Epithelial cell of prostate (primary cell): ENCODE results near the gene MSI2.

Experiments
- DNase-seq: peaks from one replicate; pipeline ENCODE4 v3.0.0-alpha.2; 2011; ENCODE audit warnings: low read depth, low spot score
- H3K27ac ChIP-seq: fragments of 450-650 bp; 2 replicates; pipeline ENCODE4 v1.5.1; 2017; ENCODE audit warnings: mild to moderate bottlenecking

Gene MSI2

GRCh38 chr17:57445772-57446472 lies 189.6 kb downstream of the MSI2 start:
- no peak for DNase-seq
- no peak overlapping the region for H3K27ac ChIP-seq

- H3K27ac ChIP-seq: no peak overlapping the region
- DNase-seq: no peak
Measured at GRCh38 chr17:57447357-57447989, 191.2 kb downstream of the MSI2 start.

GRCh38 chr17:57447990-57448758 lies 191.9 kb downstream of the MSI2 start:
- no peak overlapping the region for H3K27ac ChIP-seq
- no peak for DNase-seq

GRCh38 chr17:57448759-57449283 lies 192.5 kb downstream of the MSI2 start:
- H3K27ac ChIP-seq: no peak overlapping the region
- no peak for DNase-seq

GRCh38 chr17:57451191-57451590 lies 194.9 kb downstream of the MSI2 start:
- no peak for DNase-seq
- H3K27ac ChIP-seq: no peak overlapping the region

GRCh38 chr17:57451643-57452042 lies 195.3 kb downstream of the MSI2 start:
- H3K27ac ChIP-seq: no peak overlapping the region
- DNase-seq: no peak

- DNase-seq: no peak
- H3K27ac ChIP-seq: no peak overlapping the region
Measured at GRCh38 chr17:57453841-57454425, 197.6 kb downstream of the MSI2 start.

- DNase-seq: no peak
- H3K27ac ChIP-seq: no peak overlapping the region
Measured at GRCh38 chr17:57454729-57455062, 198.4 kb downstream of the MSI2 start.

GRCh38 chr17:57455063-57455914 lies 199.0 kb downstream of the MSI2 start:
- DNase-seq: no peak
- no peak overlapping the region for H3K27ac ChIP-seq

- no peak overlapping the region for H3K27ac ChIP-seq
- DNase-seq: no peak
Measured at GRCh38 chr17:57456622-57457021, 200.3 kb downstream of the MSI2 start.

GRCh38 chr17:57457188-57457587 lies 200.9 kb downstream of the MSI2 start:
- DNase-seq: no peak
- no peak overlapping the region for H3K27ac ChIP-seq

GRCh38 chr17:57458718-57459285 lies 202.5 kb downstream of the MSI2 start:
- DNase-seq: no peak
- H3K27ac ChIP-seq: peak overlapping the region; percentile 27

GRCh38 chr17:57459286-57459915 lies 203.1 kb downstream of the MSI2 start:
- H3K27ac ChIP-seq: peak overlapping the region; percentile 27
- DNase-seq: no peak

- DNase-seq: no peak
- no peak overlapping the region for H3K27ac ChIP-seq
Measured at GRCh38 chr17:57461082-57461481, 204.8 kb downstream of the MSI2 start.

GRCh38 chr17:57462007-57462579 lies 205.8 kb downstream of the MSI2 start:
- H3K27ac ChIP-seq: no peak overlapping the region

GRCh38 chr17:57463103-57463885 lies 207.0 kb downstream of the MSI2 start:
- DNase-seq: no peak
- no peak overlapping the region for H3K27ac ChIP-seq

More at GRCh38 chr17:57462007-57462579, 205.8 kb downstream of the MSI2 start:
- DNase-seq: no peak

- H3K27ac ChIP-seq: no peak overlapping the region
- DNase-seq: no peak
Measured at GRCh38 chr17:57464191-57464864, 208.0 kb downstream of the MSI2 start.
